ENCODE measurements around the gene KCNG2.

DNA sequence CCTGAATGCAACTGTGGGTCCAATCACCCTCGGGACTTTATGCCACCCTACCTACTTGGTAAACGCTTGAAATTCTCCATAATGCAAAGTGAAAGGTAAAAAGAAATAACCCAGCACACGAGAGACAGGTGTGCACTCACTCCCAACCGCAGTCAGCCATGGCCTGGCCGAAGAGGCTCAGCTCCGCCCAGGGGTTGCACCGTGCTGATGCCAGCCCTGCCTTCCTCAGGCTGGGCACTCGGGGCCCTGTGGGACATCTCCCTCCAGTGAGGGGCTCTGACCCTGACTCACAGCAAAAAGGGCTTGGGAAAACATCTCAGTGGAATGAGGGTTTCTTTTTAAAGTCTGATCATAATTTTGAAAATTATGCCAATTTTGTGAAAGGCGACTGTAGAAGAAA, 140.5 kb downstream of the KCNG2 start:
- TF ChIP-seq, protein P1, sequence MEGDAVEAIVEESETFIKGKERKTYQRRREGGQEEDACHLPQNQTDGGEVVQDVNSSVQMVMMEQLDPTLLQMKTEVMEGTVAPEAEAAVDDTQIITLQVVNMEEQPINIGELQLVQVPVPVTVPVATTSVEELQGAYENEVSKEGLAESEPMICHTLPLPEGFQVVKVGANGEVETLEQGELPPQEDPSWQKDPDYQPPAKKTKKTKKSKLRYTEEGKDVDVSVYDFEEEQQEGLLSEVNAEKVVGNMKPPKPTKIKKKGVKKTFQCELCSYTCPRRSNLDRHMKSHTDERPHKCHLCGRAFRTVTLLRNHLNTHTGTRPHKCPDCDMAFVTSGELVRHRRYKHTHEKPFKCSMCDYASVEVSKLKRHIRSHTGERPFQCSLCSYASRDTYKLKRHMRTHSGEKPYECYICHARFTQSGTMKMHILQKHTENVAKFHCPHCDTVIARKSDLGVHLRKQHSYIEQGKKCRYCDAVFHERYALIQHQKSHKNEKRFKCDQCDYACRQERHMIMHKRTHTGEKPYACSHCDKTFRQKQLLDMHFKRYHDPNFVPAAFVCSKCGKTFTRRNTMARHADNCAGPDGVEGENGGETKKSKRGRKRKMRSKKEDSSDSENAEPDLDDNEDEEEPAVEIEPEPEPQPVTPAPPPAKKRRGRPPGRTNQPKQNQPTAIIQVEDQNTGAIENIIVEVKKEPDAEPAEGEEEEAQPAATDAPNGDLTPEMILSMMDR (IDR thresholded peaks at IDR 0.05): no peak
- TF ChIP-seq POLR2A (IDR thresholded peaks at IDR 0.05): no peak

All from body of pancreas (tissue), 4 donors.